Measurements from ENCODE around the gene OPRD1.

Gene OPRD1

GRCh38 chr1:28905921-28906666 is 94.1 kb downstream of the OPRD1 start:
- DNase-seq (ENCODE audit: low read depth in 2 of 2) = no peak

- no peak for DNase-seq (ENCODE audit: low read depth in 2 of 2)
Measured at GRCh38 chr1:28909198-28909597, 97.2 kb downstream of the OPRD1 start.

- no peak for DNase-seq (ENCODE audit: low read depth in 2 of 2)
Measured at GRCh38 chr1:28910379-28911115, 98.6 kb downstream of the OPRD1 start.

- DNase-seq (ENCODE audit: low read depth in 2 of 2) = no peak
Measured at GRCh38 chr1:28913786-28914227, 101.8 kb downstream of the OPRD1 start.

GRCh38 chr1:28914228-28915030 is 102.5 kb downstream of the OPRD1 start, which contains the start of gene EPB41:
EPB41 (plus strand) TSS chr1:28914569; CDS start chr1:28987438, 72,869 bp downstream.
- peak; percentile 76 to 89 for DNase-seq (ENCODE audit: low read depth in 2 of 2)

- peak; percentile 10 to 31 for DNase-seq (ENCODE audit: low read depth in 2 of 2)
Measured at GRCh38 chr1:28915031-28915895, 103.3 kb downstream of the OPRD1 start.

- DNase-seq (ENCODE audit: low read depth in 2 of 2) = peak; percentile 16 to 24
Measured at GRCh38 chr1:28917757-28918118, 105.8 kb downstream of the OPRD1 start.
